Measurements from ENCODE around the gene DENND5B. TPM values are rescaled to one million over a fixed set of nuclear protein-coding genes. Genes with fewer than 3 reads are reported as not detected.
"Not testable (repeated sequence)": the region's sequence is repeated elsewhere in the genome, so short reads cannot be mapped to it uniquely, and the experiment has no call there.

DENND5B gene
- total RNA-seq, 1 experiment from 2014 or later, result 15.6 TPM

DNA sequence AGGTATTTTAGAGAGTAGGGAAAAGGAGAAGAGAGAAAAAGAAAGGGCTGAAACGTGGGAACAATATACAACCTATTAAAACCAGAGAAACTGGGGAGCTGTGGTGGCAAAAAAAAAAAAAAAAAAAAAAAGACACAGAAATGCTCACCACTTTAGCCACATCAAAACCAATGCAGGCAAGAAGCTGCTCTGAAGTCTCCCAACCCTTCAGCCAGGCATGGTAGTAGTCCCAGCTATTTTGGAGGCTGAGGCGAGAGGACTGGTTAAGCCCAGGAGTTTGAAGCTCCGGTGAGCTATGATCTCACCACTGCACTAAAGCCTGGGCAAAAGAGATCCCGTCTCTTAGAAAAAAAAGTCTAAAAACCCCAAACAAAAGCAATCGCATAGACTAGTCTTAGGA is 33.2 kb downstream of the DENND5B start:
- no peak for DNase-seq (ENCODE audit: low read depth)

DNA sequence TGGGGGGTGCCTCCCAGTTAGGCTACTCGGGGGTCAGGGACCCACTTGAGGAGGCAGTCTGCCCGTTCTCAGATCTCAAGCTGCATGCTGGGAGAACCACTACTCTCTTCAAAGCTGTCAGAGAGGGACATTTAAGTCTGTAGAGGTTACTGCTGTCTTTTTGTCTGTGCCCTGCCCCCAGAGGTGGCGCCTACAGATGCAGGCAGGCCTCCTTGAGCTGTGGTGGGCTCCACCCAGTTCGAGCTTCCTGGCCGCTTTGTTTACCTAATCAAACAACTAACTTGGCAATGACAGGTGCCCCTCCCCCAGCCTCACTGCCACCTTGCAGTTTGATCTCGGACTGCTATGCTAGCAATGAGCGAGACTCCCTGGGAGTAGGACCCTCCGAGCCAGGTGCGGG is 35.5 kb downstream of the DENND5B start:
- not testable (repeated sequence) for DNase-seq (ENCODE audit: low read depth)

DNA sequence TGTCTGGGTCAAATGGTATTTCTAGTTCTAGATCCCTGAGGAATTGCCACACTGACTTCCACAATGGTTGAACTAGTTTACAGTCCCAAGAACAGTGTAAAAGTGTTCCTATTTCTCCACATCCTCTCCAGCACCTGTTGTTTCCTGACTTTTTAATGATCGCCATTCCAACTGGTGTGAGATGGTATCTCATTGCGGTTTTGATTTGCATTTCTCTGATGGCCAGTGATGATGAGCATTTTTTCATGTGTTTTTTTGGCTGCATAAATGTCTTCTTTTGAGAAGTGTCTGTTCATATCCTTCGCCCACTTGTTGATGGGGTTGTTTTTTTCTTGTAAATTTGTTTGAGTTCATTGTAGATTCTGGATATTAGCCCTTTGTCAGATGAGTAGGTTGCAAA is 40.3 kb downstream of the DENND5B start:
- DNase-seq (ENCODE audit: low read depth), result not testable (repeated sequence)

DNA sequence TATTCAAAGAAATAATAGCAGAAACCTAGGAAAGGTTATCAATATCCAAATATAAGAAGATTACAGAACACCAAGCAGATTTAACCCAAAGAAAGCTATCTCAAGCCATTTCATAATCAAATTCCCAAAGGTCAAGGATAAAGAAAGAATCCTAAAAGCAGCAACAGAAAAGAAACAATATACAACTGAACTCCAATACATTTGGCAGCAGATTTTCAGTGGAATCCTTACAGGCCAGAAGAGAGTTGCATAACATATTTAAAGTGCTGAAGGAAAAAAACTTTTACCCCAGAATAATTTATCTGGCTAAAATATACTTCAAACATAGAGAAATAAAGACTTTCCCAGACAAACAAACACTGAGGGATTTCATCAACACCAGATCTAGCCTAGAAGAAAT is 54.3 kb downstream of the DENND5B start:
- DNase-seq (ENCODE audit: low read depth), result no peak

DNA sequence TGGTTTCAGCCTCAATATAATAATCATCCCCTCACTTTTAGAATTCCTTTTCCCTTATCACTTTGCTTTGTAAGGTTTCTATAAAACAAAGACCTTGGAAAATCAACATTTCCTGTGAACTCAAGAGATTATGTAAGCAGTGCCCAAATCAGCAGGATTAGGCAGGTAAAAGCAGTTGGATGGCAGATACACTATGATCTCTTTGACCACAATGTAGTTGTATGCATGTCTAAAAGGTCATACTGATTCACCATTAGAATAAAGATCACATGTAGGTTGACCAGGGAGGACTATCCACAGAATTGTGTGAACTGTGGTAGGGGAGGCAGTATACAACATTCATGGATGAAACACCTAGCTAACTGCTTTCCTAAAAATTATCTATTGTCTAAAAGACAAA is 57.5 kb downstream of the DENND5B start:
- no peak for DNase-seq (ENCODE audit: low read depth)

DNA sequence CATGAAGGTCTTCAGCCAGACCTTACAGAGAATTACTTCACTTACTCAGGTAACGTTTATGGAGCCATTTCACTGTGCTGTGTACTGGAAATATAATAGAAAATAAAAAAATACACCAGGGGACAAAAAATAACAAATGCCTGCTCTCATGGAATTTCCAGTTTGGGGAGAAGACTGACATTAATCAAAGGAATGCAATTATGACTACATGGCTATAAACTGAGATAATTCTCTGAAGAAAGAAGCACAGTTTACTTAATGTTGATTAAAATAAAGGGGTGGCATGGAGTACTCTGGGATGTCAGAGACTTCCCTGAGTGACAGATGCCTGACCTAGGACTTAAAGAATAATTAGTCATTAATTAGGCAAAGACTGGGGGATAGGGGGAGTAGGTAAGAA is 59.0 kb downstream of the DENND5B start:
- no peak for DNase-seq (ENCODE audit: low read depth)

DNA sequence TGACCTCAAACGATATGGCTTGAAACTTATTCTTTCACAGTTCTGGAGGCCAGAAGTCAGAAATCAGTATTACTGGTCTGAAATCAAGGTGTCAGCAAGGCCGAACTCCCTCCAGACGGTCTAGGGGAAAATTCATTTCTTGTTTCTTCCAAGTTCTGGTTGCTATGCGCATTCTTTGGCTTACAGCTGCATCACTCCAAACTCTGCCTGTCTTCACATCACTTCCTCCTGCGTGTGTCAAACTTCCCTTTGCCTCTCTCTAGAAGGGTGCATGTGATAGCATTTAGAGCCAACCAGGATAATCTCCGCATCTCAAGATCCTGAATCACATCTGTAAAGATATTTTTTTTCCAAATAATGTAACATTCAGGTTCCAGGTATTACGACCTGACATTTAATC is 62.8 kb downstream of the DENND5B start:
- DNase-seq (ENCODE audit: low read depth), result no peak

DNA sequence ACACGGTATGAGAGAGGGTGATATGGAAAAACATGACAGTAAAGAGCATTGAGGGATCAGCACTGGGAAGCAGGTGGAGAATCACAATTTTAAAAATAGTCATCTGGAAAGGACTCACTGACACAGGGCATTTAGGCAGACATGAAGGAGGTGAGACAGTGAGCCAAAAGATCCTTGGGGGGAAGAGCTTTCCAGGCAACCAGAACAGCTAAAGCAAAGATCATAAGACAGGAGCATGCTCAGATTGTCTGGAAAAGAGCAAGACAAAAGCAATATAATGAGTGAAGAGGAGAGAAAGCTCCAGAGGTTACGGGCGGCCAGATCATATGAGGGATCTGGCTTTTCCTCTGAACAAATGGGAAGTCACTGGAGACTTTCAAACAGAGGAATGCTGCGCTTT is 63.9 kb downstream of the DENND5B start:
- DNase-seq (ENCODE audit: low read depth), result no peak

DNA sequence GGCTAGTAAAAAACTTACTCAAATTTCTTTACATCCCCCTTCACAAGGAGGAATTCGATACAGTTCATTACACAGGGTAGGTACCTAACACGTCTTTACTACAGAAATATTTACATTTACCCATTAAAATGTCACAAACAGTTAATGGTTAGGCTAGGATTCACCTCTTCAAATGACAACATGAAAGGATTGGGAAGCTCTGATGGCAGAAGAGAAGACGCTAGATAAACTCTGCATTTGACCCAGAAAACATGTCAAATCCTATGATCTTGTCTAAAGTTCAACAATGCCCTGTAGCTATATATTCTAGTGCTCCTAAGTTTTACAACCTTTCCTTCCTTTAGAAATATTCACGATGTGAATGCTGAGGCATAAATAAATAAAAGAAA is 64.8 kb downstream of the DENND5B start:
- no peak for DNase-seq (ENCODE audit: low read depth)

DNA sequence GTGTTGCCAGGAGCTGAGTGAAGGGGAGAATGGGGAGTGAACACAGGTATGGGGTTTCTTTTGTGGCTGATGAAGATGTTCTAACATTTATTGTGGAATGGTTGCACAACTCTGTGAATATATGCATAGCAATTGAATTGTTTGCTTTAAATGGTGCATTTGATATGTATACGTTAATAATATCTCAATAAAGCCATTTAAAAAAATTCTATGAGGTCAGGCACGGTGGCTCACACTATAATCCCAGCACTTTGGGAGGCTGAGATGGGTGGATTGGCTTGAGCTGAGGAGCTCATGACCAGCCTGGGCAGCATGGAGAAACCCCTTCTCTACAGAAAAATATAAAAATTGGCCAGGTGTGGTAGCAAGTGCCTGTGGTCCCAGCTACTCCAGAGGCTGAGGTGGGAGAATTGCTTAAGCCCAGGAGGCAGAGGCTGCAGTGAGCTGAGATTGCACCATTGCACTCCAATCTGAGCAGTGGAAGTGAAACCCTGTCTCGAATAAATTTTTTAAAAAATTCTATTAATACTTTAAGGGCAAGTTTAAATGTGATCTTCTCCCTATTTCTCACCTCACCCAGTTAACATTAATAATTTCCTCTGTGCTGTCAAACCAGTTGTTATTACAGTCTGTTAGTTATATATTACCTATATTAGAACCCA is 65.3 kb downstream of the DENND5B start:
- no peak for DNase-seq (ENCODE audit: low read depth)

DNA sequence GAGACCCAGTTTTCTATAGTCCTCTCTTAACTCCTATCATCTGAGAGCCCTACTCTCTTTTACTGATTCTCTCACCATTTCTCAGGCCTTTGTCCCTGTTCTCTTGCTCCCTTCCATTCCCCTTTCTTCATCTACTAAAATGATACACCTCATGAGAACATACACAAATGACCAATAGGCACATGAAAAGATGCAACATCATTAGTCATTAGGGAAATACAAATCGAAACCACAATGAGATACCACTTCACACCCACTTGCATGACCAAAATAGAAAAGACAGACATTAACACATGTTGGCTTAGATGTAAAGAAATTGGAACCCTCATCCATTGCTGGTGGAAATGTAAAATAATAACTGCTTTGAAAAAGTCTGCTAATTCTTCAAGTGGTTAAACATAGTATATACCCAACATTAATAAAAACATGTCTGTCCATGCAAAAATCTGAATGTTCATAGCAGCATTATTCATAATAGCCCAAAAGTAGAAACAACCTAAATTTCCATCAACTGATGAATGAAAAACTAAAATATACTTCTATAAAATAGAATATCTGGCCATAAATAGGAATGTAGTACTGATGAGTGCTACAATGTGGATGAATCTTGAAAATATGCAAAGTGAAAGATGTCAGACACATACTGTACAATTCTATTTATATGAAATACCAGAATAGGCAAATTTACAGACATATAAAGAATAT is 66.0 kb downstream of the DENND5B start:
- DNase-seq (ENCODE audit: low read depth), result peak; percentile 86

DNA sequence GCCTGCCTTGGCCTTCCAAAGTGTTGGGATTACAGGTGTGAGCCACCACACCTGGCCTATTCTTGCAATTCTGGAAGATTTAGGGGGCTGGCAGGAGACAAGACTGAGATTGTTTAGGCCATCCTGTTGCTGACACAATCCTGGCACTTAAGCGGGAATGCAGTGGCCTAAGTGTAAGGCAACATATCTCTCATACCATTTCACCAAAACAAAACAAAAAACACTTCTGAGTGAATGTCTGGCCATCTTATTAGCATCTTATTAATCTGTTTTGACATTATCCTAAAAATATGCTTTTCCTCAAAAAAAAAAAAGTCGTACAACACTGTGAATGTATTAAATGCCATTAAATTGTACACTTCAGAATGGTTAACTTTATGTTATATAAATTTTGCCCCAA is 67.6 kb downstream of the DENND5B start:
- DNase-seq (ENCODE audit: low read depth), result no peak

DNA sequence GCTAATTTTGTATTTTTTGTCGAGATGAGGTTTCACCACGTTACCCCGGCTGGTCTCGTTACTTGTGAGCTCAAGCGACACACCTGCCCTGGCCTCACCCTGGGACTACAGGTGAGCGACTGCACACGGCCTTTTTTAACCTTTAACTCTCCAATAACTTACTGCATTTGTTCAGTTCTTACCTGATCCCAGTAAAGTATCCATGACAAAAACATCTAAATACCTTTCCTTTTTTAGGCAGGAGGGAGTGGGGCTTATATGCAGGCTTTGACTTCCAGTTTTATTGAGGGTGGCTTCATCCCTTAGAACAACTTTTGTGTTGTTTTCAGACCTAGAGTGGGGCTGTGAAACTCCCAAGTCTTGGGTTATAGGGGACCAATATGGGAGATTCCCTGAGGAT is 68.3 kb downstream of the DENND5B start:
- no peak for DNase-seq (ENCODE audit: low read depth)

DNA sequence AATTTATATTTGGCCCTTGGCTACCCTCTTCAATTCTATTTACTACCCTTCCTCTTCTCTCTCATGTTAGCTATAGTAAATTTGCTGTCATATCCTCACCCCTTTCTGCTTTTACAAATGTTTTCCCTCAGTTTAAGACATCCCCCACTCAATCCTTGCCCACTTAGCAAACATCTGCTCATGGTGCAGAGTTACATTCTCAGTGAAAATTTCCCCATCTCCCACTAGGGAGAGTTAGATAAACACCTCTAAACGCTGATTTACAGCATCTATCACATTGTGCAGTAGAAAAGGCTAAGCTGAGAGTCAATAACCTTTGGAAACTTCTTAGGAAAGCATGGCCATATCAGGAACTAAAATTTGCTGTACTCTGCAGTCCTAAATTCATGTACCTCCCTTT is 69.0 kb downstream of the DENND5B start:
- no peak for DNase-seq (ENCODE audit: low read depth)

DNA sequence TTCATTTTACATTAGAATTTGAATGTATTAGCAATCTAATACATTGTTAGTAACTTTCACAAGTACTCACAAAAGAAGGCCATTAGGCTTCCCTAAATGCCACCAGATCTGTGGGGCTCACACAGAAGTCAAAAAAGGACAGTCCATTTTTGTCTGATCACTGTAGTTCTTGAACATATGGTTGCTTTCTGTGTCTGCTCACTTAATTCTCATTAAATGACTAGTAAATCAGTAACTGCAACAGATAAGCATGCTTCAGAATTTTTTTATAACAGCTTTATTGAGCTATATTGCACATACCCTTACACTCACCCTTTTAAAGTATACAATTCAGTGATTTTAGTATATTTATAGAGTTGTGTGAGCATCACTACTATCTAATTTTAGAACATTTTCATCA is 71.4 kb downstream of the DENND5B start:
- DNase-seq (ENCODE audit: low read depth), result no peak

DNA sequence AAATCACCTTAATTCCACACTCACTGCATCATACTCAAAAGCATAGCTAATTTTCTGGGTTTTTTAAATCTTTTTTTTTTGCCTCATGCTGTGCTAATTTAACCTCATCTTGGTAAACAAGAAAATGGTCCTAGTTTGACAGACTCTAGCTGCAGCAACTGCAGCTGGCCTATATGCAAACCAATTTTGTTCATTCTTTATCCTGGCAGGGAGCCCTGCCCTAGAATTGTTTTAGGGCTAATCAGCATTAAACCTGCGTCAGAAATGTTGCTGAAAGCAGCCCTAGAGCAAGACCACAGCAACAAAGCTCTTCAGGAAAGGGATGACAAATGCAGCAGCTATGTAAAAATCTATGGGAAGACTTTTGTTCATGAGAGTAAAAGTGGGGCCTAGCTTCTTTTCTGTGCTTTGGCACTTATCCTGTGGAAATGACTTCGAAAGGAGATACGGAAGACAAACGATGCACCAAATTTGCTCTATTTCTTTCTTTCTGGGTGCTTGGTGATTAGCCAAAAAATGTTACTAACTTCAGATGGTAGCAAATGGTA is 72.2 kb downstream of the DENND5B start:
- DNase-seq (ENCODE audit: low read depth), result peak; percentile 99

DNA sequence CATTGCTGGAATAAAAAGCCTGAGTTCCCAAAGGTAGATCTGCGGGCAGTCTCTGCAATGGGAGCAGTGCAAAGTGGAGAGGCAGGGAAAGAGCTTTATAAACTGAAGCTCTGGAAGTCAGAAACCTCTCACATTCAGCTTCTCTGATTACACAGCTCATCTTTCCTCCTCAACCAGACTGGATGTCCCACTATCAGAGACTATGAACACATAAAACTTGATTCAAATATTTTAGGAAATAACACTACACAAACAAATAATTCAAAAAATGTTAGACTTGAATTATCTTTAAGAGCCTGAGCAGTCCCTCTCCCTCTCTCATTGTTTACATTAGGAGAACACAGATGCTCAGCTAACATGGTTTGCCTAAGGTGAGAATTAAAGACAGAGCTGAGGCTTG is 72.9 kb downstream of the DENND5B start:
- peak; percentile 18 for DNase-seq (ENCODE audit: low read depth)

DNA sequence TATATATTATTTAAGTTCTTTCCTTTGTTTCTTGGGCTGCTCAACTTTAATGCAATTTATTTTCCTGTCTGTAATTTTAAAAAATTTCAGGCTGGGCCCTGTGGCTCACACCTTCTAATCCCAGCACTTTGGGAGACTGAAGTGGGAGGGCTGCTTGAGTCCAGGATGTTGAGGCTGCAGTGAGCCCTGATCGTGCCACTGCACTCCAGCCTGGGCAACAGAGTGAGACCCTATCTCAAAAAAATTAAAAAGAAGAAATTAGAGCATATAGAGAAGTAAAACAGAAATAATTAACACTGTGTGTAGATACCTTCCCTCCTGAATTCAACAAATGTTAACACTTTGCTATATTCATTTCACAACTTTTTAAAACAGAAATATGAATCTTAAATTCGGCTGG is 74.2 kb downstream of the DENND5B start:
- DNase-seq (ENCODE audit: low read depth), result no peak

DNA sequence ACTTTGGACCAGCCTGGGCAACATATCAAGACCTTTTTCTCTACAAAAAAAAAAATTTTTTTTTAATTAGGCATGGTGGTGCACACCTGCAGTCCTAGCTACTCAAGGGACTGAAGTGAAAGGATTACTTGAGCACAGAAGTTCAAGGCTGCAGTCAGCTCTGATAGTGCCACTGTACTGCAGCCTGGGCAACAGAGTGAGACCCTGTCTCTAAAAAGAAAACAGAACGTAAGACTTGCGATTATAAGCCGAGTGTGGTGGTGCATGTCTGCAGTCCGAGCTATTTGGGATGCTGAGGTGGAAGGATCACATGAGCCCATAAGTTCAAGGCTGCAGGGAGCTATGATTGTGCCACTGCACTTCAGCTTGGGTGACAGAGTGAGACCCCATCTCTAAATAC is 76.0 kb downstream of the DENND5B start:
- no peak for DNase-seq (ENCODE audit: low read depth)

DNA sequence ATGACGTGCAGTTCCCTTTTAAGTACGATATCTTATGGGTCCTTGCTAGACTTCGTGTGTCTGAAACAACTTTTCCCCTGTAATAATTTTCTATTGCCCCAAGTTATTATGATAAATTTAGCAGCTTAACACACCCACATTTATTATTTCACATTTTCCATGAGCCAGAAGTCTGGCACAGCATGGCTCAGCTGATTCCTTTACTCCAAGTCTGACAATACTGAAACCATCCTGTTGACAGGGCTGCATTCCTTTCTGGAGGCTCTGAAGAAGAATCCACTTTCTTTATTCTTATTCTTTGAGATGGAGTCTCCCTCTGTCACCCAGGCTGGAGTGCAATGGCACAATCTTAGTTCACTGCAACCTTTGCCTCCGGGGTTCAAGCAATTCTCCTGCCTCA is 80.9 kb downstream of the DENND5B start:
- no peak for DNase-seq (ENCODE audit: low read depth)

DNA sequence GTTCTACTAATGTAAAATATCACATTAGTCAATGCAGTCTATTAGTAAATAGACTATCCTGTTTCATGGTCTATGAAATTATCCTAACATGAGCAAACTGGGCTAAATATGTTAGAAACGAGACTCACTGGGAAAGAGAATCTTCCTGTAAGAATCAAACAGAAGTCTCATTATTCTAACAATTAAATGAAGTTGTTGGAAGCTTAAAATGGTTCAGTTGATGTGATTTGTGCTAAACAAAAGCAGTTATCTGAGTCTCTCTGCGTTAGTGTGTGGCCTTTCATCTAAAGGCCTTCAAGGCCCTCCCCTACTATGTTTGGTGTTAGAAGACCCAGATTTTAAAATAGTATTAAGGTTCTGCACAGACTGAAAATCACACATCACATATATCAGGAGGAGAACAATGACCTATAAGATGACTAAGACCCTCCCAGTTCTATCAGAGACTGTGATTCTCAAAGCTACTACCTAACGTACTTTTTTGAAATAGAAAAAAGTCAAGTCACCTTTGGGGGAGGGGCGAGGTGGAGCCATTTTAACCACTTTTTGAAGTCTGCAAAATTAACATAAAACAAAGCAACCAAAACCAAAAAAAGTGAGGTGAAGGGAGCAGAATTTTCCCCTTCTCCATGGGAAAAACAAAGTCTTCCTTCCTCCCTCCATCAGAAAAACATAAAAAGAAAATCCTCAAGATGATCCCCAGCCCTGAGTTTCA is 82.3 kb downstream of the DENND5B start:
- DNase-seq (ENCODE audit: low read depth), result no peak

DNA sequence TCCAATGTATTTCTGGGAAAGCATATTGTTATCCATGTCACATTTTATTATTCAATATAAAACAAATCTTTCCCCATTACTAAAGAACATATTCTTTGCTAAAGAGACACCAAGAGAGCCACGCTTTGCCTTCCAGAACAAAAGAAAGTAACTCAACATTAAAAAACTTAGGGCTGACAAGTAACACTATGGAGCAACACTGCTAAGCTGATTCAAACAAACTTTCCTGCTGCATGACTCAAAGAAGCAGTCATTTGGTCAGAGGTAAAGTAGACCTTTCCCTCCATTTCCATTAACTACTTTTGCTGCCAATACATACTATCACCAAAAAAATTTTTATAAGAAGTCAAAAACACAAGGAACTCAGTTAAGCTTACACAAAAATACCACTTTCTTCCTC is 83.0 kb downstream of the DENND5B start:
- DNase-seq (ENCODE audit: low read depth), result peak; percentile 21
